ENCODE results near the gene TXLNB. TPM values are rescaled to one million over a fixed set of nuclear protein-coding genes. Genes with fewer than 3 reads are reported as not detected.

The TXLNB gene
- total and polyA plus RNA-seq, 2 donors (not counting 3 experiments of a cell fraction or from before 2014, with no cell fraction given): 0.04 to 0.18 TPM

DNA sequence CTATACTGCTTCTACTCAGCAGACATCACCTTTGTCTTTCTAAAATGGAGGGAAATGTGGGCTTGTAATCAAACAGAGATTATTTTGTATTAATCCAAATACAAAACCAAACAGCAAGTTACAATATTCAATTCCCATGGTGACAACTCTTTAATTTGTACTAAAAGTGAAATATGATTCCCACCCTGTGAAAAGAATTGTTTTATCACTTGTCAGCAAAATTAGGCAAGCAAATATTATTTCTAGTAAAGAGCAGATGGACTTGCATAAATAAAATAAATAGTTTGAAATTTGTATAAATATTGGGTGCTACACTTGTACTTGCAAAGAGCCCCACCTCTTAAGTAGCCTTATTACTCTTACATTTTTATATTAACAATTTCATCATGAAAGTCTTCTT is 6.1 kb upstream of the TXLNB start:
- no peaks in the 10 kb centered on the region for H3K9me3 ChIP-seq (replicated peaks; ENCODE audit: control insufficient read depth, insufficient read depth, low read length)
- H3K27me3 ChIP-seq (ENCODE audit: control insufficient read depth in 2 of 2, insufficient read depth in 2 of 2, low read length in 2 of 2): no peaks in the 10 kb centered on the region
- no peaks in the 10 kb centered on the region for H3K79me2 ChIP-seq (ENCODE audit: control insufficient read depth, insufficient read depth, low read length)
- TF ChIP-seq, protein P1, sequence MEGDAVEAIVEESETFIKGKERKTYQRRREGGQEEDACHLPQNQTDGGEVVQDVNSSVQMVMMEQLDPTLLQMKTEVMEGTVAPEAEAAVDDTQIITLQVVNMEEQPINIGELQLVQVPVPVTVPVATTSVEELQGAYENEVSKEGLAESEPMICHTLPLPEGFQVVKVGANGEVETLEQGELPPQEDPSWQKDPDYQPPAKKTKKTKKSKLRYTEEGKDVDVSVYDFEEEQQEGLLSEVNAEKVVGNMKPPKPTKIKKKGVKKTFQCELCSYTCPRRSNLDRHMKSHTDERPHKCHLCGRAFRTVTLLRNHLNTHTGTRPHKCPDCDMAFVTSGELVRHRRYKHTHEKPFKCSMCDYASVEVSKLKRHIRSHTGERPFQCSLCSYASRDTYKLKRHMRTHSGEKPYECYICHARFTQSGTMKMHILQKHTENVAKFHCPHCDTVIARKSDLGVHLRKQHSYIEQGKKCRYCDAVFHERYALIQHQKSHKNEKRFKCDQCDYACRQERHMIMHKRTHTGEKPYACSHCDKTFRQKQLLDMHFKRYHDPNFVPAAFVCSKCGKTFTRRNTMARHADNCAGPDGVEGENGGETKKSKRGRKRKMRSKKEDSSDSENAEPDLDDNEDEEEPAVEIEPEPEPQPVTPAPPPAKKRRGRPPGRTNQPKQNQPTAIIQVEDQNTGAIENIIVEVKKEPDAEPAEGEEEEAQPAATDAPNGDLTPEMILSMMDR (IDR thresholded peaks at IDR 0.05; ENCODE audit: extremely low read depth in 1 of 2, insufficient read depth in 1 of 2, low read depth in 1 of 2, low read length in 2 of 2): no peak
- no peak for TF ChIP-seq FOS (IDR thresholded peaks at IDR 0.05; ENCODE audit: borderline replicate concordance, insufficient read depth, low read length)
- TF ChIP-seq MYC (IDR thresholded peaks at IDR 0.05; ENCODE audit: low read depth, low read length): no peak
- TF ChIP-seq POLR2A (IDR thresholded peaks at IDR 0.05; ENCODE audit: low read depth, low read length): no peak
- TF ChIP-seq EZH2 (IDR thresholded peaks at IDR 0.05; ENCODE audit: borderline replicate concordance, low read depth, low read length, severe bottlenecking): no peak
- TF ChIP-seq POLR2AphosphoS5 (IDR thresholded peaks at IDR 0.05; ENCODE audit: insufficient read depth, low read depth, low read length): no peak
- TF ChIP-seq MAX (IDR thresholded peaks at IDR 0.05; ENCODE audit: insufficient read depth, insufficient read length): no peak
- TF ChIP-seq GATA2 (IDR thresholded peaks at IDR 0.05; ENCODE audit: insufficient read depth, insufficient read length, low read depth, low read length): no peak
- no peak for TF ChIP-seq JUN (IDR thresholded peaks at IDR 0.05; ENCODE audit: borderline replicate concordance, insufficient read depth, insufficient read length, low read depth)
- H2AFZ ChIP-seq (ENCODE audit: low read depth, low read length): no peak overlapping the region
- H3K27ac ChIP-seq (ENCODE audit: insufficient read depth, low read depth, low read length): no peak overlapping the region
- H3K4me2 ChIP-seq (ENCODE audit: insufficient read depth, low read length): no peak overlapping the region
- no peaks in the 10 kb centered on the region for H4K20me1 ChIP-seq (replicated peaks; ENCODE audit: control insufficient read depth, extremely low read depth, insufficient read depth, low read length)
- BruUV-seq (replicated peaks): no TSS peak
- ChIA-PET POLR2A (no interaction called here), CTCF (no interaction called here)
- FAIRE-seq (no peak), DNase-seq (ENCODE audit: low read depth, low spot score) (no peak)
- dilution Hi-C loops (cut with MboI; ENCODE audit: extremely low pct_ligation_motif_present, low sequenced_read_pairs) (no loop called here), intact Hi-C loops (cut with micrococcal nuclease) (no loop called here)
- no peak overlapping the region for H3K4me3 ChIP-seq (replicated peaks in 1 of 3; ENCODE audit: insufficient read depth in 1 of 3, low read depth in 1 of 3, low read length in 3 of 3)
- H3K9ac ChIP-seq (replicated peaks; ENCODE audit: extremely low read depth, insufficient read depth, low read length): no peak overlapping the region
- no peaks in the 10 kb centered on the region for H3K36me3 ChIP-seq (ENCODE audit: control insufficient read depth in 2 of 2, extremely low read depth in 1 of 2, insufficient read depth in 2 of 2, low read length in 2 of 2)
- H3K9me1 ChIP-seq (replicated peaks; ENCODE audit: control insufficient read depth, extremely low read depth, insufficient read depth, low read length): no peaks in the 10 kb centered on the region
- H3K4me1 ChIP-seq (ENCODE audit: control insufficient read depth, extremely low read depth, insufficient read depth, low read length): peaks cover 10% of the 10 kb centered on the region

Data from endothelial cell of umbilical vein (primary cell).